ENCODE data around the gene LGALS3.
A peak's percentile ranks its signal among the peaks of the same experiment; 100 is the strongest.
"Not testable (repeated sequence)": the region's sequence is repeated elsewhere in the genome, so short reads cannot be mapped to it uniquely, and the experiment has no call there.

The LGALS3 gene

DNA sequence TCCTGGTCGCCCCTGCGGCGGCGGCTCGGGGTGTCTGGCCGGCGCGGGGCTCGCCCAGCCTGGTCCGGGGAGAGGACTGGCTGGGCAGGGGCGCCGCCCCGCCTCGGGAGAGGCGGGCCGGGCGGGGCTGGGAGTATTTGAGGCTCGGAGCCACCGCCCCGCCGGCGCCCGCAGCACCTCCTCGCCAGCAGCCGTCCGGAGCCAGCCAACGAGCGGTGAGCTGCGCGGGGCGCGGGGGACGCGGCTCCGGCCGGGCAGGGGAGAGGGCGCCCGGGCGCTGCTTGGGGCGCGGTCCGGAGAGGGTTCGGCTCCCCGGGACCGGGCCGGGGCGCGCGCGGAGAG is at the start of gene LGALS3:
Gene LGALS3, plus strand, starts transcription at position 167 of the 342 bp plus-strand sequence. CDS start 8,122 bp downstream, outside the sequence.
- peak; percentile 53 for DNase-seq (ENCODE audit: low read depth)

GRCh38 chr14:55079961-55080360 is 49.1 kb upstream of the LGALS3 start:
- not testable (repeated sequence) for DNase-seq (ENCODE audit: low read depth)

DNA sequence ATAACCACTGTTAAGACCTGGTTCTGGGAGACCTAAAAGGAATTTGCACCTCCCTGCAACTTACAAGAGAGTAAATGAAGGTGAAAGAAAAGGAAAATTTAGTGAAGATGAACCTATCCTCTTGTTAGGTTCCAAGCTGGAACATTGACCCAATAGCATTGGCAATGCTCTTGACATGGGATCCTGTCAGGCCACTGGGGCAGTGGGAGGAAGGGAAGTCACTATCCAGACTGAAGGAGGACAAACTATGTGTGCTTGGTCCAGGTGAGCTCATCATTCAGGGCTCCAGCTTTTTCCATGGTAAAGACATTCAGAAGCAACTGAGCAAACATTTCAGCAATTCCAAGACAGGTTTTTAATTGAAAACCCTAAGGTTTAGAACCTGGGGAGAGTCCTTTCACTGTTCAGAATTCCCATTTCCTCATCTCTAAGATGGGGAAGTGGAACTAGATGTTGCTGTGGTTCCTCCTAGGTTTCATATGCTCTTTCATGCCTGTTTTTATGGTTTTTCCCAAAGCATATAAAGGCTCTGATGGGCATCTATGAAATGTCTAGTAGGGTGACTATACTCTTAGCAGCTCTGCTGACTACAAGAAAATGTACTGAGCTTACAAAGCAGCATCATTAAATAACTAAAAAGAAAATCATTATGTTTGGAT is 44.5 kb upstream of the LGALS3 start:
- DNase-seq (ENCODE audit: low read depth) = no peak

DNA sequence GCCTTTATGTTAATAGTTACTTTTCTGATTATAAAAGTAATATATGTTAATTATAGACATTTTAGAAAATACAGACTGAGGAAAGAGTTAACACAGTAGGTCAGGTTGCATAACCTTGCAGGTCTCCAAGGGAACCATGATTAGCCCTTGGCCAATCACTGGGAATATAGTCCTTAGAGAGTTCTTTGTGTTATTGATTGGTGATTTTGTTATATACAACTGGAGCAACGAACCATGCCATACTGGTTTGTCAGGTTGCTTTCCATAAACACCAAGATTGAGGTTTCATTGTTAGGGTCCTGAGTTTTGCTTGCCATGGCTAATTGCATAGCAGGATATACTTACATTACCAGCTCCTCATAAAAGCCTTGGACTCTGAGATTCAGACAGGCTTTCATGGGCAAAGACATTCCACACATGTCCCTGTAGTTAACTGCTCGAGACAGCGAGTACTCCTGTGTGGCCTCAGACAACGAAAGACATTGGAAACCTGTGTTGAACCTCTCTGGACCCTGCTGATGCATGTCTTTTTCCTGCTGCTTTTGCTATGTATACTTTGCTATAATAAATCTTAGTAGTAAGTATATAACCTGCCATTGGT is 43.9 kb upstream of the LGALS3 start:
- DNase-seq (ENCODE audit: low read depth) = no peak

DNA sequence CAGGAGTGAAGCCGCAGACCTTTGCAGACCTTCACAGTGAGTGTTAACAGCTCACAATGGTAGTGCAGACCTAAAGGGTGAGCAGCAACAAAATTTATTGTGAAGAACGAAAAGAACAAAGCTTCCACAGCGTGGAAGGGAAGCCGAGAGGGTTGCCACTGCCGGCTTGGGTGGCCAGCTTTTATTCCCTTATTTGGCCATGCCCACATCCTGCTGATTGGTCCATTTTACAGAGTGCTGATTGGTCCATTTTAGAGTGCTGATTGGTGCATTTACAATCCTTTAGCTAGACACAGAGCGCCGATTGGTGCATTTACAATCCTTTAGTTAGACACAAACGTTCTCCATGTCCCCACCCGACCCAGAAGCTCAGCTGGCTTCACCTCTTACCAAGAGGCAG is 42.1 kb upstream of the LGALS3 start:
- no peak for DNase-seq (ENCODE audit: low read depth)

GRCh38 chr14:55088356-55088755 is 40.7 kb upstream of the LGALS3 start:
- no peak for DNase-seq (ENCODE audit: low read depth)

GRCh38 chr14:55092341-55092740 is 36.7 kb upstream of the LGALS3 start:
- peak; percentile 62 for DNase-seq (ENCODE audit: low read depth)

- DNase-seq (ENCODE audit: low read depth) = no peak
These were observed 34.5 kb upstream of the LGALS3 start for GRCh38 chr14:55094292-55095157.

DNA sequence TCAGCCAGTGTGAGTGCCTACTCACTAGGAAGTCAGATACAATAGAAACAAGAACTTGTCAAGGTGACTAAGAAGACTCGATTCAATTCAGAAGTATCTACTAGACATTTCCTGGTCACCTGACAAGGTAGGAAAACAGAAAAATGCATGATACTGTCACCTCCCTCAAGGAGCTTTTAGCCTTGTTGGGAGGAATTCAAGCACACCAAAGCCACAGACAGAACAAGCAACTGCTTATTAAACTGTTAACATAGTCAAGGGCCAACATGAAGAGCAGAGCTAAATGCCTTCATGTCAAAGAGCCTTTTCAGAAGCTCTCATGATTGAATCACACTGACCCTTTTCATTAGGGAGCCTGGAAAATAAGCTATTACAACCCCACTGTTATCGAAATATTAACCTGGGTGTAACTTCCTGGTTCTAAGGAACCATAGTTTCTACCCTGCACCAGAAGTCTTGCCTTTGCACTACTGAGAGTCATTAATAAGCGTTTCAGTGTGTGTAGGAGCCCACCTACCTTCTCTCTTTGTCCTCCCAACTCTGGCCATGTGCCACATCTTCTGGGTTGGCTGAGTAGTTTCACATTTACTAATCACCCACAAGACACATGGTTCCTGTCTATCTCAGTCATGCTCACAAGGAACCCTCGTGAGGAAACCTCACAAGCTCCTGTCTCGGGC is 31.0 kb upstream of the LGALS3 start:
- DNase-seq (ENCODE audit: low read depth) = no peak

DNA sequence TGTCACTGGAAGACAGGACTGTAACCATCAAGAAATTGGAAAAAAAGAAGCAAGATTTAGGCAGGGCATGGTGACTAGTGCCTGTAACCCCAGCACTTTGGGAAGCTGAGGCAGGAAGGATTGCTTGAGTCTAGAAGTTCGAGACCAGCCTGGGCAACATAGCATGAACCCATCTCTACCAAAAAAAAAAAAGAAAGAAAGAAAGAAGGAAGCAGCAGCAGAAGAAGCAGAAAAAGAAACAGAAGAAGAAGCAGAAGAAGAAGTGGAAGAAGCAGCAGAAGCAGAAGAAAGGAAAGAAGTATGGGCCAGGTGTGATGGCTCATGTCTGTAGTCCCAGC is 30.5 kb upstream of the LGALS3 start:
- no peak for DNase-seq (ENCODE audit: low read depth)

DNA sequence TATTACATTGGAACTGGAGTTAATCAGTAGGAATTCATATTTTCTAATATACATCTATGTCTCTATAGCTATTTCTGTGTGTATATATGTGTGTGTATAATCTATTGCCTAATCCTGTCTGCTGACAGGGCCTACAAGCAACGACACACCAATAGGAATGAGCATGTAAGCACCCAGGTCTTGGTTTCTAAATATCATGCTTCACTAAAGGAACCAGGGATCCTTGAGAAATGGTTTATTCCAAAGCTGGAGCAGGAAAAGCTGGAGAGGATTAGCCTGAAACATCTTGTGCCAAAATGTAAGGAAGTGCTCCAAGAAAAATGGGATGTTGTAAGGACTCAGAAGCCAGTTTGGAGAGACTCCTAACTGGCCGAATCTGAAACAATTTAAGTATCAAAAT is 29.3 kb upstream of the LGALS3 start:
- peak; percentile 62 for DNase-seq (ENCODE audit: low read depth)

GRCh38 chr14:55101698-55102097 is 27.4 kb upstream of the LGALS3 start:
- no peak for DNase-seq (ENCODE audit: low read depth)

DNA sequence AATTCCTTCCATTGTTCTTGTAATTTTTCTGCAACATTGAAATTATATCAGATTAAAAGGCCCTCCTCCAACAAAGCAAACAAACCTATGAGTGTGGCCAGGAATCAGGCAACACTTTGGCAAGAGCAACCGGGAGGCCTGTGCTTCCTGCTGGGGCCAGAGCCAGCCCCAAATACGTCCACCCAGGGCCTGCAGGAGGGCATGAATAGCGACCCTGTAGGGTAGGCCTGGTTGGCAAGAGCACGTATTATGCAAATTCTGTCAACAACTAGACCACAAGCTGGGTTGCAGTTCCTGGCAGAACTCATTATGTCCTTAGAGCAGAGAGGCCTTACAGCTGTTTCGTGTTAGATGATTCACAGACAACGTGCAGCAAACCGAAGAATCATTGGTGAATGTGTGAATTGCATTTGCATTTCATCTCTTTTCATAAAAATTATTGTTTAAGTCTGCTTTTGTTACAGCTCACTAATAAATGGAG is 26.9 kb upstream of the LGALS3 start:
- peak; percentile 100 for DNase-seq (ENCODE audit: low read depth)

GRCh38 chr14:55103005-55103640 is 25.9 kb upstream of the LGALS3 start:
- DNase-seq (ENCODE audit: low read depth) = peak; percentile 95

DNA sequence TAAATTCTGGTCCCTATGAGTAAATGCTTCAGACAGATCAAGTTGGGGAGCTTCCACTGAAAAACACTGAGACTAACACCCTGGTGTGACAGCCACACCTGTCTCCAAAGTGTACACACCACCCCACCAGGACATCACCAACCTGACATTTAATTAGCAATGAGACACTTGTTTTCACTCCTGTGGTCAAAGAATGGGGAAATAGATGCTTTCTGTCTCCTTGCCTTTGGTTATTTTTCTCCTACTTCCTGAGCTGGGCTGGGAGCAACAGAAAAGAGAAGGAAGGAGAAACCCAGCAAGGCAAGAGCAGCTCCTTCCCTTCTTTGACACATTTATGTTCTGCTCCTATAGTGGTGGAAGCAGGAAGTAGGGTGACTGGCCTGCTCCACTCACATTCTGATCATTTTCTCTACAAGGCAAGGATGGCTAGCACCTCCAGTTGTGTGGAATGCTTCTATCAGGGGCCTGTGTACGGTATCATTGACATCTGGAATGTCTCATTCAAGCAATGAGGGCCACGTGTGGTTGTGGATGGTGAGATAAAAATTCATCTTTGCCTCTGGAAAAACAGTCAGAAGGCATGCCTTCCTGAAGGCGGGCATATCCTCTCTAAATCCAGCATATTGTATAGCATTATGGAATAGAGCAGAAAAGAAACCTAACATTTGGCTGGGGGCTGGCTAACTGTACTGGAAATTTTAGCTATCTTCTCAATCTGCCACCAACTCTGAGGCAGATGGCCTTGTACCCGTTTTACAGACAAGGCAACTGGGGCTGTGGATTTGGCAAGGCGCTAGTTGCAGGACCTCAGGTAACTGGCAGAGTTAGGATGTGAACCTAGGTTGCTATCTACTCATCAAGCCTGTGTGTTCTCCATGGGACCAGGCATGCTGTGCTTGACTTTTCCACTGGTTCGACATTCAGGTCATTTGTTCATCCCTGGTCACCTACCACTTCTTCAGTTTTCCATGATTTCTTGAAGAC is 24.8 kb upstream of the LGALS3 start:
- no peak for DNase-seq (ENCODE audit: low read depth)

- no peak for DNase-seq (ENCODE audit: low read depth)
These were observed 23.1 kb upstream of the LGALS3 start for GRCh38 chr14:55105991-55106390.

DNA sequence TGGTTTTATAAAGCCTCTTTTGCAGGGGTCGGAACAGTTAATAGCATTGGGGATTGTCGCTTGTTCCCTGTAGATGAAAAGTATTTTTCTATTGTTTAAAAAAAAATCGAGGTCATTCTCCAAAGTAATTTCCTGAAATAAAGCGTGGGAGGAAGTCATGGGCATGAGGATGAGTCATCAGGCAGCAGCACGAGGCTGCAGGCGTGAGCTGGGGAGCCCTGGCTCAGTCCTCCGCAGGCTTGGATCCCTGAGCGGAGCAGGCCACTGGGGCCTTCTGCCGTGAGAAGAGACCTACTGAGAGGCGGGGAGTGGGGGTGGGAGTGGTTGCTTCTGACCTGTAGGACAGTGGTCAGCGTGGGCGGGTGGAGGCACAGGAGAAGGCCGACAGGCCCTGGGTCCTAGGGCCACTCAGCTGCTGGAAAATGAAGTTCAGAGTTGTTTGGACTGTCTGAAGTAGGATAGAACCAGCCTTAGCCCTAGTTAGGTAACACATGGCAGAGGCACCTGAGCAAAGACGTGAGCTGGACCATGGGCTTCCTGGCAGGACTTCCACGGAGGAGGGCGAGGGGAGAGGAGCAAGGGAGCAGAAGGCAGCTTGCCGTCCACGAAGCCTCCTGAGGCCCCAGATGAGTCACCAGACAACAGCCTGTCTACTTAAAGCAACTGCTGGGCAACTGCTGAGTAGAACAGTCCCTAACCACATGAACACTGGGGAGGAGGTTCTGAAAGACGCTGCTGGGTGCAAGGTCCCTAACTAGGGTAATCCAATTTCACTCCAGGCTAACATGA is 21.1 kb upstream of the LGALS3 start:
- peak; percentile 96 for DNase-seq (ENCODE audit: low read depth)

- no peak for DNase-seq (ENCODE audit: low read depth)
These were observed 19.2 kb upstream of the LGALS3 start for GRCh38 chr14:55109836-55110235.

- no peak for DNase-seq (ENCODE audit: low read depth)
These were observed 17.8 kb upstream of the LGALS3 start for GRCh38 chr14:55111122-55111708.

DNA sequence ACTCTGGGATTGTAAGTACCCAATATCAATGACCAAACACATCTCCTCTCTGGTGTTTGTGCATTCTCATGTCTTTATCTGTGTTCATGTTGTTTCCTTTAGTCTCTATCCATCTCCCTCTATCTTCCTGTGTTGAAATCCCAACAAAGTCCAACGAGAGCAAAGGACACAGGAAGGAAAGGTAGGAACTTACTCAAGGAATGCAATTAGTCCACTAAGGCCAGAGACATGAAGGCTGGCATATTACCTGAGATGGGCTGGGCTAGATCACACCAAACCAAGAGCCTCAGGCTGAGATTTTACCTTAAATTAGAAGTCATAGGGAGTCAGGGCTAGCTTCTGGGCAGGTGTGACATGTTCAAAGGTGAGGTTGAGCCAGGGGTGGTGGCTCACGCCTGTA is 14.3 kb upstream of the LGALS3 start:
- DNase-seq (ENCODE audit: low read depth) = no peak

Measured in fibroblast of the conjunctiva (primary cell).